GM21423 (cell line): ENCODE data around the gene CSMD2.

Experiments used
- ATAC-seq: cut with Tn5 transposase; IDR thresholded peaks from one replicate; pipeline ENCODE4 v1.9.1; 2021; ENCODE audit warnings: mild to moderate bottlenecking, moderate library complexity; ENCODE audit not compliant: unreplicated experiment

CSMD2 gene

GRCh38 chr1:33657833-33658232 lies 507.2 kb downstream of the CSMD2 start:
- ATAC-seq: no peak

GRCh38 chr1:33656467-33657005 lies 508.5 kb downstream of the CSMD2 start:
- no peak for ATAC-seq

GRCh38 chr1:33655496-33655895 lies 509.5 kb downstream of the CSMD2 start:
- no peak for ATAC-seq

GRCh38 chr1:33654267-33654834 lies 510.7 kb downstream of the CSMD2 start:
- ATAC-seq: no peak

- no peak for ATAC-seq
Observed at GRCh38 chr1:33653226-33653625, 511.8 kb downstream of the CSMD2 start.

- ATAC-seq: no peak
Observed at GRCh38 chr1:33650708-33651107, 514.3 kb downstream of the CSMD2 start.

GRCh38 chr1:33649759-33650158 lies 515.3 kb downstream of the CSMD2 start:
- ATAC-seq: no peak

GRCh38 chr1:33643216-33643615 lies 521.8 kb downstream of the CSMD2 start:
- no peak for ATAC-seq

GRCh38 chr1:33641104-33641830 lies 523.8 kb downstream of the CSMD2 start:
- ATAC-seq: no peak

GRCh38 chr1:33640114-33640660 lies 524.8 kb downstream of the CSMD2 start:
- ATAC-seq: no peak

- no peak for ATAC-seq
Observed at GRCh38 chr1:33637846-33638440, 527.1 kb downstream of the CSMD2 start.

- ATAC-seq: no peak
Observed at GRCh38 chr1:33636209-33636608, 528.8 kb downstream of the CSMD2 start.

GRCh38 chr1:33635336-33636012 lies 529.6 kb downstream of the CSMD2 start:
- no peak for ATAC-seq

- ATAC-seq: no peak
Observed at GRCh38 chr1:33634806-33635205, 530.2 kb downstream of the CSMD2 start.

- no peak for ATAC-seq
Observed at GRCh38 chr1:33634143-33634542, 530.9 kb downstream of the CSMD2 start.

- peak; percentile 70 for ATAC-seq
Observed at GRCh38 chr1:33633019-33633801, 531.8 kb downstream of the CSMD2 start.

- ATAC-seq: no peak
Observed at GRCh38 chr1:33630686-33631085, 534.3 kb downstream of the CSMD2 start.

GRCh38 chr1:33626801-33627200 lies 538.2 kb downstream of the CSMD2 start:
- ATAC-seq: no peak

- ATAC-seq: no peak
Observed at GRCh38 chr1:33624991-33625870, 539.8 kb downstream of the CSMD2 start.
